ENCODE results near the gene MAML2.

MAML2 gene

DNA sequence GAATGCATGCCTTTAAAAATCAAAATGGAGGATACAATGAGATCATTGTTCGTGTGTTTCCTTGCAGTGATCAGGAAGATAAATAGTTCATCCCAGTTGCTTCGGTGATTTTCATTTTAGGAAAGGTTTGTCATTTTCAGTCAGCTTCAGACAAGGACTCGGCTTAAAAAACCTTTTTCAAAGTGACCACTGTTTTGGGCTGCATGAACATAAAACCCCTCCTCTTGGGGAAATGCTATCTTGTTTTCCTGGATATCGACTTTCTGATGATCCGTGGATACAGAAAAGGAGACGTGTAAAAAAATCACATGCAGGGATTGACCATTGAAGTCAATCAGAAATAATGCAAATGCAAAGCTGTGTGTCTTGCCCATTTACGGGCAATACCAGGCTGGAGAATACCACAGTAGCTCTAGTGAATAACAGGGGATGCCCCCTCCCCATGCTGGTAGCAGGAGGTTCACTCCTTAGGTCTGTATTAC is 146.8 kb downstream of the MAML2 start:
- no peak overlapping the region for H2AFZ ChIP-seq (ENCODE audit: low read length)
- H3K27ac ChIP-seq (ENCODE audit: low read length) = no peak overlapping the region
- no peaks in the 10 kb centered on the region for H3F3A ChIP-seq (ENCODE audit: insufficient read depth, low read length)
- no peaks in the 10 kb centered on the region for H3K36me3 ChIP-seq (replicated peaks; ENCODE audit: insufficient read depth, low read length)
- H3K27me3 ChIP-seq (replicated peaks; ENCODE audit: insufficient read depth, low read length) = no peaks in the 10 kb centered on the region
- H4K20me1 ChIP-seq (ENCODE audit: insufficient read depth, low read length) = no peaks in the 10 kb centered on the region
- H3K9ac ChIP-seq (ENCODE audit: low read length) = no peak overlapping the region
- TF ChIP-seq EZH2 (optimal IDR thresholded peaks at IDR 0.05; ENCODE audit: low read depth, low read length) (no peak), EZH2phosphoT487 (IDR thresholded peaks at IDR 0.05; ENCODE audit: low read length) (no peak)
- TF ChIP-seq, protein P1, sequence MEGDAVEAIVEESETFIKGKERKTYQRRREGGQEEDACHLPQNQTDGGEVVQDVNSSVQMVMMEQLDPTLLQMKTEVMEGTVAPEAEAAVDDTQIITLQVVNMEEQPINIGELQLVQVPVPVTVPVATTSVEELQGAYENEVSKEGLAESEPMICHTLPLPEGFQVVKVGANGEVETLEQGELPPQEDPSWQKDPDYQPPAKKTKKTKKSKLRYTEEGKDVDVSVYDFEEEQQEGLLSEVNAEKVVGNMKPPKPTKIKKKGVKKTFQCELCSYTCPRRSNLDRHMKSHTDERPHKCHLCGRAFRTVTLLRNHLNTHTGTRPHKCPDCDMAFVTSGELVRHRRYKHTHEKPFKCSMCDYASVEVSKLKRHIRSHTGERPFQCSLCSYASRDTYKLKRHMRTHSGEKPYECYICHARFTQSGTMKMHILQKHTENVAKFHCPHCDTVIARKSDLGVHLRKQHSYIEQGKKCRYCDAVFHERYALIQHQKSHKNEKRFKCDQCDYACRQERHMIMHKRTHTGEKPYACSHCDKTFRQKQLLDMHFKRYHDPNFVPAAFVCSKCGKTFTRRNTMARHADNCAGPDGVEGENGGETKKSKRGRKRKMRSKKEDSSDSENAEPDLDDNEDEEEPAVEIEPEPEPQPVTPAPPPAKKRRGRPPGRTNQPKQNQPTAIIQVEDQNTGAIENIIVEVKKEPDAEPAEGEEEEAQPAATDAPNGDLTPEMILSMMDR (IDR thresholded peaks at IDR 0.05; ENCODE audit: low read length) = no peak
- no peak for DNase-seq
- peaks cover 36% of the 10 kb centered on the region for H3K79me2 ChIP-seq (ENCODE audit: low read length)
- H3K4me2 ChIP-seq (ENCODE audit: low read depth, low read length) = no peak overlapping the region
- peaks cover 37% of the 10 kb centered on the region for H3K4me1 ChIP-seq (ENCODE audit: low read length)
- no peaks in the 10 kb centered on the region for H3K9me3 ChIP-seq (replicated peaks; ENCODE audit: insufficient read depth, low read length)
- no peak overlapping the region for H3K4me3 ChIP-seq (ENCODE audit: low read length)
- H3K9me2 ChIP-seq (replicated peaks; ENCODE audit: insufficient read depth, low read length) = no peaks in the 10 kb centered on the region

DNA sequence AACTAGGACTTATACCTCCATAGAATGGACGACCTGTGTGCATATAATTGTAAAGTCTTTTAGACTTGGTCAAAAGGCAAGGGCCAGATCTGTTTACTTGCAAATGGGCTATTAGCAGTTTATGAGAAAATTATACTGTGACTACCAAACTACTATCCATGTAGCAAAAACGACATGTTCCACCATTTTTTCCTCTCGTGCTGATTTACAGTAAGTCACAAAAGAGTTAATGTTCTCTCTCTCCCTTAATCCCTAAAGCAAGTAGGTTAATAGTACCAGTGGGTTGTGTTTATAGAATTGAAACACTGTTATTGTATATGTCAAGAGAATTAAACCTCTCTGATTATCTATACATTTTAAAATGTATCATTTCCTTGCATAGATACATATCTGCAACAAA is 147.3 kb downstream of the MAML2 start:
- no peak overlapping the region for H3K4me2 ChIP-seq (ENCODE audit: low read depth, low read length)
- no peaks in the 10 kb centered on the region for H3F3A ChIP-seq (ENCODE audit: insufficient read depth, low read length)
- no peaks in the 10 kb centered on the region for H4K20me1 ChIP-seq (ENCODE audit: insufficient read depth, low read length)
- H3K79me2 ChIP-seq (ENCODE audit: low read length) = peaks cover 39% of the 10 kb centered on the region
- H3K27ac ChIP-seq (ENCODE audit: low read length) = no peak overlapping the region
- H3K4me3 ChIP-seq (ENCODE audit: low read length) = no peak overlapping the region
- no peaks in the 10 kb centered on the region for H3K9me3 ChIP-seq (replicated peaks; ENCODE audit: insufficient read depth, low read length)
- TF ChIP-seq EZH2 (optimal IDR thresholded peaks at IDR 0.05; ENCODE audit: low read depth, low read length) (no peak), EZH2phosphoT487 (IDR thresholded peaks at IDR 0.05; ENCODE audit: low read length) (no peak)
- TF ChIP-seq, protein P1 (IDR thresholded peaks at IDR 0.05; ENCODE audit: low read length) = no peak
- H3K27me3 ChIP-seq (replicated peaks; ENCODE audit: insufficient read depth, low read length) = no peaks in the 10 kb centered on the region
- no peak for DNase-seq
- H3K4me1 ChIP-seq (ENCODE audit: low read length) = peaks cover 40% of the 10 kb centered on the region
- no peaks in the 10 kb centered on the region for H3K9me2 ChIP-seq (replicated peaks; ENCODE audit: insufficient read depth, low read length)
- H2AFZ ChIP-seq (ENCODE audit: low read length) = no peak overlapping the region
- H3K36me3 ChIP-seq (replicated peaks; ENCODE audit: insufficient read depth, low read length) = no peaks in the 10 kb centered on the region
- no peak overlapping the region for H3K9ac ChIP-seq (ENCODE audit: low read length)

DNA sequence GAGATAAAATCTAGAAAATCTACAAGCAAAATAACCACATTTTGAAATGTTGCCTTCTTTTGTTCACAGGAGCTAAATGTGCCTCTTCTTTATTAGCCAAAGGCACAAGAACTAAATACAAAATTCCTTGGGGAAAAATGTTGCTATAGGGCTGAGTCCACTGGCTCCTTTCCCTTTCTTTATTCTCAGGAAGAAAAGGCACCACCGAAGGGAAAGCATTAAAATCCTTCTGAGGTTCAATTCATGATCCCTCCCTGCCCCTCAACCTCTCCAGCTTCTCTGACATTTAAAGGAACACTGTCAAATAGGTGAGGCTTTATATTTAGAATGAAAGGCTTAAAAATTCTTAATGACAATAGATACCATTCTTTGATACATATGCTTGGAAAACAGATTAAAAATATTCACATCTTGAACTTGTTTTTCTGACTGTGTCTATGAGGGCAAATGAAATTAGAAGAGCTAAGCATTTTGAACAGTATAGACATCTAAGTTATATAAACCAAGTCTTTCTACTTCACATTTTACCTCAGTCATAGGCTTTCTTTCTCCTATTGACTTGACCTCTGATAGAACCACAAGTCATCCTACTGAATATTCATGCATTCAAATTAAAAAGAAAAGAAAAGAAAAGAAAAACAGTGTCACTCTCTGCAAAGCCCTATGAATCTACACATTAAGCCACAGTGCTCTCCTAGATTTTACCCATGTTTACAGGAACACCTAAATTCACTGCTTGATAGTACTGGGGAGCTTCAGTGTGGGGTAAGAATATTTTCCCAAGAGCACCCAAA is 148.2 kb downstream of the MAML2 start:
- Histone ChIP-seq H3F3A (ENCODE audit: insufficient read depth, low read length) (no peaks in the 10 kb centered on the region), H3K79me2 (ENCODE audit: low read length) (peaks cover 43% of the 10 kb centered on the region), H3K4me2 (ENCODE audit: low read depth, low read length) (peak overlapping the region; percentile 3; the same call in 1 of the 2 replicates), H3K4me1 (ENCODE audit: low read length) (peaks cover 49% of the 10 kb centered on the region), H3K9me3 (replicated peaks; ENCODE audit: insufficient read depth, low read length) (no peaks in the 10 kb centered on the region), H3K9me2 (replicated peaks; ENCODE audit: insufficient read depth, low read length) (no peaks in the 10 kb centered on the region), H2AFZ (ENCODE audit: low read length) (no peak overlapping the region), H3K36me3 (replicated peaks; ENCODE audit: insufficient read depth, low read length) (no peaks in the 10 kb centered on the region), H3K9ac (ENCODE audit: low read length) (no peak overlapping the region), H3K4me3 (ENCODE audit: low read length) (no peak overlapping the region), H3K27me3 (replicated peaks; ENCODE audit: insufficient read depth, low read length) (no peaks in the 10 kb centered on the region), H3K27ac (ENCODE audit: low read length) (no peak overlapping the region), H4K20me1 (ENCODE audit: insufficient read depth, low read length) (no peaks in the 10 kb centered on the region)
- no peak for DNase-seq
- no peak for TF ChIP-seq EZH2 (optimal IDR thresholded peaks at IDR 0.05; ENCODE audit: low read depth, low read length)
- TF ChIP-seq EZH2phosphoT487 (IDR thresholded peaks at IDR 0.05; ENCODE audit: low read length) = no peak

Data from MM.1S (cell line).